Heart left ventricle (tissue), 16 donors: Measurements from ENCODE around the gene AGR3. TPM values are rescaled to one million over a fixed set of nuclear protein-coding genes. Genes with fewer than 3 reads are reported as not detected.

Source experiments
- ATAC-seq, 4 donors: fragments of 200-7000 bp; cut with Tn5 transposase; one replicate each; pipeline ENCODE4 v1.9.1; 2020 to 2022; ENCODE audit warnings: moderate library complexity in 4 of 4, mild to moderate bottlenecking in 3 of 4, moderate number of reproducible peaks in 1 of 4
- DNase-seq, 5 donors: peaks; one replicate each; pipeline ENCODE4 v3.0.0-alpha.2; 2020
- H3K27ac ChIP-seq, 12 donors: fragments of 200-600 bp; sonication (generic) in 4 of 12; one replicate each; pipeline versions ENCODE4 v1.5.0 to v1.8.0; 2016 to 2022; ENCODE audit warnings: mild to moderate bottlenecking in 2 of 12
- H3K27me3 ChIP-seq, 9 donors: fragments of 200-600 bp; sonication (generic) in 2 of 9; one replicate each; pipeline versions ENCODE4 v1.5.1 to v1.8.0; 2016 to 2022; ENCODE audit warnings: mild to moderate bottlenecking in 3 of 9
- H3K36me3 ChIP-seq, 9 donors: fragments of 200-600 bp; sonication (generic) in 2 of 9; one replicate each; pipeline versions ENCODE4 v1.5.0 to v1.8.0; 2018 to 2022; ENCODE audit warnings: mild to moderate bottlenecking in 2 of 9
- H3K4me1 ChIP-seq, 12 donors: fragments of 200-600 bp; sonication (generic) in 4 of 12; one replicate each; pipeline versions ENCODE4 v1.5.0 to v1.8.0; 2016 to 2022; ENCODE audit warnings: mild to moderate bottlenecking in 3 of 12
- H3K4me3 ChIP-seq, 12 donors: fragments of 200-600 bp; sonication (generic) in 4 of 12; one replicate each; pipeline versions ENCODE4 v1.5.0 to v1.8.0; 2017 to 2022; ENCODE audit warnings: mild to moderate bottlenecking in 9 of 12, moderate library complexity in 4 of 12
- H3K9me3 ChIP-seq, 12 donors: fragments of 200-600 bp; sonication (generic) in 4 of 12; one replicate each; pipeline versions ENCODE4 v1.5.0 to v1.8.0; 2016 to 2022; ENCODE audit warnings: mild to moderate bottlenecking in 1 of 12
- POLR2A ChIP-seq, 2 donors: fragments of 450-650 bp; IDR thresholded peaks; one replicate each; pipeline ENCODE4 v1.6.1; 2017; ENCODE audit warnings: antibody characterized with exemption in 2 of 2, mild to moderate bottlenecking in 2 of 2, moderate library complexity in 2 of 2
- WGBS, 4 donors: extraction: QIAGEN DNeasy Blood & Tissue Kit in 2 of 4; methylation state at CpG; one replicate each; pipeline versions ENCODE4 v1.1.5 to v1.1.7; 2013 to 2018; 5-methylcytosine and 5-hydroxymethylcytosine counted together
- intact Hi-C, 10 donors: fragments of 100-400 bp; cut with DNase I; formaldehyde crosslinking; loops; one replicate each; pipeline versions ENCODE4 v1.11.1 to v1.14.2; 2022
- polyA plus RNA-seq, 2 donors: library from polyadenylated mRNA; stranded (reverse); fragments of 200-250 nt; gene quantifications; one replicate each; pipeline ENCODE4 v1.2.3, GENCODE V29; 2013
- total RNA-seq, 9 donors: library from RNA; depleted of rRNA in 2 of 9; stranded (reverse); fragments of >200 nt in 2 of 9; fragmentation: NEBNext Ultra II Directional in 3 of 9; extraction: Animal tissue kit (Norgen Biotek cat#: 25700) in 3 of 9; gene quantifications; one replicate each; pipeline versions ENCODE4 v1.1.0 to v1.2.4, GENCODE V29; 2016 to 2023
- TF ChIP-seq, protein P1 (sequence below), 12 donors: fragments of 200-600 bp; sonication (generic) in 4 of 12; IDR thresholded peaks; one replicate each; pipeline versions ENCODE4 v1.5.0 to v1.8.0; 2018 to 2022; ENCODE audit warnings: antibody characterized with exemption in 12 of 12, mild to moderate bottlenecking in 5 of 12
- donor health status: ischemic (EF 13 %, LVEDD 7.1; RV severe dilation, severe dysfunction).
- donor health status: healthy with polysubstance abuse.
- donor health status: DM: no; HTN: yes; CAD: no.
- donor health status: DM: no; HTN: no; CAD: no.
- donor health status: ischemic (EF 25% LVEDD 6.9; RV normal size, moderate dysfunction).
- donor health status: ischemic (EF 25% LVEDD 5.7; RV mildly dilated, moderate dysfunction).
- donor health status: healthy.
- donor health status: DM: yes; HTN: yes; CAD: no.
- donor health status: ischemic (EF 35%, LVEDD 5.7; RV mildly dilated, moderate dysfunction).
- donor health status: nonischemic (EF 11% LVEDD 7.7; RV severe dilation, severe dysfunction).
- donor health status: DM: yes; HTN: yes; CAD: no.
- donor health status: PGD.
- donor health status: ischemic (EF 29% LVEDD 5.4; RV normal size, mild dysfunction).
- donor health status: nonischemic (EF 23%, LVEDD 6.1; RV moderate dilation, normal function).

The AGR3 gene
- total and polyA plus RNA-seq, 11 donors, result not detected

DNA sequence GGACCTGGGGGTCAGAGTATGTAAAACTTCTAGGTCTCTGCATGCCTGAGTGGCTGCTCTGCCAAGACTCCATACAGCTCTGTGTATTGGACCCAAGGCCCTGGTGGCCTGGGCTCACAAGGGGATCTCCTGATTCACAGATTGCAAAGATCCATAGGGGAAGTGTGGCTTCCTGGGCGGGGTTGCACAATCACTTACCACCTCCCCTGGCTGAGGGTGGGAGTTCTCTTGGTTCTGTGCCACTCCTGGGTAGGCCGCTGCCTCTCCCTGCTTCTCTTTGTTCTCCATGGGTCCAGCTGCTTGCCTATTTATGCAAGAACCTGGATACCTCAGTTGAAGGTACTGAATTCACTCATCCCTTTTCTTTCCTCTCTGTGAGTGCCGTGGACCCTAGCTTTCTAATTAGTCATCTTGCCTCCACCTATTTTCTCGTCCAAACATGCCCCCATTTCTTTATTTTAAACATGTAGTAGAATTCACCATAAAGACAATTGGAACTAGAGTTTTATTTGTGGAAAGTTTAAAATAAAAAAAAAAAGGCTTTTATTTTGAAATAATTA is 18.5 kb upstream of the AGR3 start:
- H3K4me3 ChIP-seq, result no peak overlapping the region
- H3K9me3 ChIP-seq, result peaks cover 0 to 30% (median 0%) of the 10 kb centered on the region in 12 donors
- no peaks in the 10 kb centered on the region for H3K4me1 ChIP-seq
- TF ChIP-seq, protein P1, sequence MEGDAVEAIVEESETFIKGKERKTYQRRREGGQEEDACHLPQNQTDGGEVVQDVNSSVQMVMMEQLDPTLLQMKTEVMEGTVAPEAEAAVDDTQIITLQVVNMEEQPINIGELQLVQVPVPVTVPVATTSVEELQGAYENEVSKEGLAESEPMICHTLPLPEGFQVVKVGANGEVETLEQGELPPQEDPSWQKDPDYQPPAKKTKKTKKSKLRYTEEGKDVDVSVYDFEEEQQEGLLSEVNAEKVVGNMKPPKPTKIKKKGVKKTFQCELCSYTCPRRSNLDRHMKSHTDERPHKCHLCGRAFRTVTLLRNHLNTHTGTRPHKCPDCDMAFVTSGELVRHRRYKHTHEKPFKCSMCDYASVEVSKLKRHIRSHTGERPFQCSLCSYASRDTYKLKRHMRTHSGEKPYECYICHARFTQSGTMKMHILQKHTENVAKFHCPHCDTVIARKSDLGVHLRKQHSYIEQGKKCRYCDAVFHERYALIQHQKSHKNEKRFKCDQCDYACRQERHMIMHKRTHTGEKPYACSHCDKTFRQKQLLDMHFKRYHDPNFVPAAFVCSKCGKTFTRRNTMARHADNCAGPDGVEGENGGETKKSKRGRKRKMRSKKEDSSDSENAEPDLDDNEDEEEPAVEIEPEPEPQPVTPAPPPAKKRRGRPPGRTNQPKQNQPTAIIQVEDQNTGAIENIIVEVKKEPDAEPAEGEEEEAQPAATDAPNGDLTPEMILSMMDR (IDR thresholded peaks at IDR 0.05), result no peak
- no peak for DNase-seq
- intact Hi-C loops, result no loop called here
- ATAC-seq, result no peak
- H3K27ac ChIP-seq, result no peak overlapping the region
- no peaks in the 10 kb centered on the region for H3K36me3 ChIP-seq
- WGBS, 4 donors, result 85 to 91% (median 90%) methylated on average over 4 of the region's 4 CpGs
- H3K27me3 ChIP-seq, result no peaks in the 10 kb centered on the region

DNA sequence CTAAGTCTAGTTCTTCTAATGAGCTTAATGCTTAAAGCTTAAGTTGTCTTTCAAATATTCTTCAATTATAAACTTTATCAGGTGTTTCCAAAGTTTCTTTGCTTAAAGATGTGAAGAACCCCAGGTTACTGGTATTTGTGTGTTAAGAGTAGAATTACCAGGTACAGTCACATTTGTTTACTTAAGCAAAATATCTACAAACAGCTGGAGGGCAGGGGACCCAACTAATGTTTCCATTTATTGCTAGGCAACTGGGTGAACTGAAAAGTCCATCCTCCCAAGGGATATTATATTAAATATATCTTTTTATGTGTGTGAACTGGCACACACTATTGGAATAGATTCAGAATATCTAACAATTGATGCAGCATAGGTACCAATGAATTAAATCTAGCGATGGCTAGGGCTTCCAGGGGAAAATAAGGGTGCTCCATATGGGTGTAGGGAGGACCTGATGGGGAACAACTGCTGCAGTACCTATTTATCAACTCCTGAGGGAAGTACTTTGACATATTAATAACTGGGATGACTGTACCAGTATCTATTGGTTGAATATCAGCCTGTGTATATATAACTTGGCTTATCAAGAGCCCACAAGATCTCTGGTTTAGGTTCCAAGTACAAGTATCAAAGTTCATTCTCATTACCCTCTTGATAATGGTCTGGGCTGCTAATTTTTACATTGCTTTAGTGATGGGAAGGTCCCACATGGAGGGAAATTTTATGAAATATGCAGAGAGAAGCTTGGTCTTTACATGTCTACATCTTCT is 10.3 kb upstream of the AGR3 start:
- intact Hi-C loops, result no loop called here
- Histone ChIP-seq H3K36me3 (no peaks in the 10 kb centered on the region), H3K27me3 (no peaks in the 10 kb centered on the region), H3K4me1 (peaks cover 0 to 3% (median 0%) of the 10 kb centered on the region in 12 donors), H3K27ac (no peak overlapping the region), H3K4me3 (no peak overlapping the region), H3K9me3 (peaks cover 0 to 10% (median 0%) of the 10 kb centered on the region in 12 donors)
- 88 to 93% (median 88%) methylated on average over 1 of the region's 1 CpG for WGBS, 4 donors
- ATAC-seq (no peak), DNase-seq (no peak)
- no peak for TF ChIP-seq POLR2A (IDR thresholded peaks at IDR 0.05)
- TF ChIP-seq, protein P1 (IDR thresholded peaks at IDR 0.05), result no peak

DNA sequence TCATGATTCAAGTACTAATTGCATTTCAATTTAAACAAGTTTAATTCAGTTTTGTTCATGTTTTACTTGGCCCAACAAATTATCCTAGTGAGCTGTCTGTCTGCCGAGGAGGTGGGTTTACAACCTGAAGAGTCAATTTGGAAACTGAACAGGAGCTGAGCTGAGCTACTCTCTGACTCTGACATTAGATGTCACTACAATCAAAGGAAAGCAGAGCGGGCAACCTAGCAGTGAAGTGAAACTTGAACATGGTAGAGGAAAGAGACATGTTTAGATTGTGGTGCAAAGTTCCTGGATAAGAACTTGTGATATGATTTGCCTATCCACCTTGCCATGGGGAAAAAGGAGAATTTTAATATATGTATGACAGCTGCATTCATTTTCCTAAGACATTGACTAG is 9.6 kb upstream of the AGR3 start:
- peak in 3 of 4 donors; percentile 67 to 78 (median 75) for ATAC-seq
- 25 to 46% (median 29%) methylated on average over 2 of the region's 2 CpGs for WGBS, 4 donors
- TF ChIP-seq, protein P1 (IDR thresholded peaks at IDR 0.05), result peak in 11 of 12 donors; percentile 19 to 59 (median 44)
- TF ChIP-seq POLR2A (IDR thresholded peaks at IDR 0.05), result no peak

DNA sequence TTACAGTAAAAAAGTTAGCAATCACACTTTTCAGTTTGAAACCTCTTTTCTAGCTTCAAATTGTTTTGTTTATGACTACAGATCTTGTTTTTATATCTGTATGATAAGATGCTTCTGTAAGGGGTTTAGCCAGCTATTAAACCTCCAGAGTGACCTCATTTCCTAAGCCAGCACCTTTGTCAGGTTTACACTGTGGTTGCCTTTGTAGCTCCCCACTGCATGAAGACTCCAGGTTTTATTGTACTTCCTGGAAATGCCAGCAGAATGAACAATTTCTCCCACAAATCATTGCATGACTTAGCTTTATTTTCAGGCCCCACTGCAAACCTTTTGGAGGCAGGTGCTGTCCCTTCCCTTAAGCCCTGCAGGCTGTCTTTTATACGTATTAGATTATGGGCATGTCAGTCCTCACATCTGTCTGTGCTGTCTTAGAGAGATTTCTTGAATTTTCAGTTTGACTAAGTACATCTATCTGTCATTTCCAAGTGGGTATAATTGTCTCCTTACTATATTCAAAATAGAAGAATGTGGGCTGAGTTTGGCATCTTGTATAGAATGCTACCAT is 8.2 kb upstream of the AGR3 start:
- H3K27ac ChIP-seq, result no peak overlapping the region
- H3K4me1 ChIP-seq, result peaks cover 0 to 3% (median 0%) of the 10 kb centered on the region in 12 donors
- no peaks in the 10 kb centered on the region for H3K27me3 ChIP-seq
- H3K36me3 ChIP-seq, result no peaks in the 10 kb centered on the region
- H3K4me3 ChIP-seq, result no peak overlapping the region
- H3K9me3 ChIP-seq, result peaks cover 0 to 2% (median 0%) of the 10 kb centered on the region in 12 donors
- DNase-seq (no peak), ATAC-seq (no peak)
- intact Hi-C loops, result no loop called here
- 76 to 89% (median 85%) methylated on average over 1 of the region's 1 CpG for WGBS, 4 donors
- TF ChIP-seq, protein P1 (IDR thresholded peaks at IDR 0.05), result no peak
- TF ChIP-seq POLR2A (IDR thresholded peaks at IDR 0.05), result no peak

More for the DNA sequence above, 9.6 kb upstream of the AGR3 start:
- peak in 1 of 5 donors; percentile 17 for DNase-seq
- Histone ChIP-seq H3K27ac (no peak overlapping the region), H3K27me3 (no peaks in the 10 kb centered on the region), H3K9me3 (peaks cover 0 to 10% (median 0%) of the 10 kb centered on the region in 12 donors), H3K4me3 (no peak overlapping the region), H3K4me1 (peaks cover 0 to 3% (median 0%) of the 10 kb centered on the region in 12 donors), H3K36me3 (no peaks in the 10 kb centered on the region)
- intact Hi-C loops, result no loop called here
